ENCODE results near the gene PPP2R1B. TPM values are rescaled to one million over a fixed set of nuclear protein-coding genes. Genes with fewer than 3 reads are reported as not detected.
"Not testable (repeated sequence)": the region's sequence is repeated elsewhere in the genome, so short reads cannot be mapped to it uniquely, and the experiment has no call there.

PPP2R1B gene
- total and polyA plus RNA-seq, 7 donors, result 9.0 to 17.8 (median 14.9) TPM

GRCh38 chr11:111785076-111785475 lies 18.9 kb upstream of the PPP2R1B start:
- Histone ChIP-seq H3K27ac (no peak overlapping the region), H3K4me3 (no peak overlapping the region), H3K4me1 (peaks cover 0 to 14% (median 9%) of the 10 kb centered on the region in 4 donors), H3K36me3 (peaks cover 3 to 28% (median 9%) of the 10 kb centered on the region in 4 donors), H3K9me3 (no peaks in the 10 kb centered on the region), H3K27me3 (no peaks in the 10 kb centered on the region)
- TF ChIP-seq CTCF (IDR thresholded peaks at IDR 0.05), result no peak
- TF ChIP-seq POLR2AphosphoS5 (IDR thresholded peaks at IDR 0.05), result no peak
- TF ChIP-seq POLR2A (IDR thresholded peaks at IDR 0.05), result no peak
- TF ChIP-seq EP300 (IDR thresholded peaks at IDR 0.05), result no peak
- intact Hi-C loops (cut with DNase I), result no loop called here
- 61 to 78% methylated on average over 2 of the region's 2 CpGs for WGBS, 2 donors
- DNase-seq, result no peak

- H3K4me3 ChIP-seq; H3K27me3 ChIP-seq; intact Hi-C loops (cut with DNase I); H3K9me3 ChIP-seq; DNase-seq; H3K27ac ChIP-seq: not testable (repeated sequence)
- Histone ChIP-seq H3K36me3 (peaks cover 3 to 28% (median 9%) of the 10 kb centered on the region in 4 donors), H3K4me1 (peaks cover 0 to 14% (median 9%) of the 10 kb centered on the region in 4 donors)
- WGBS, 2 donors, result 96 to 98% methylated on average over 10 of the region's 10 CpGs
Observed at GRCh38 chr11:111784311-111784710, 18.1 kb upstream of the PPP2R1B start.

GRCh38 chr11:111782109-111782741 lies 16.0 kb upstream of the PPP2R1B start:
- no peak overlapping the region for H3K27ac ChIP-seq
- no peak overlapping the region for H3K4me3 ChIP-seq
- TF ChIP-seq EP300 (IDR thresholded peaks at IDR 0.05) (no peak), POLR2A (IDR thresholded peaks at IDR 0.05) (no peak), CTCF (IDR thresholded peaks at IDR 0.05) (no peak), POLR2AphosphoS5 (IDR thresholded peaks at IDR 0.05) (no peak)
- intact Hi-C loops (cut with DNase I), result no loop called here
- H3K4me1 ChIP-seq, result no peaks in the 10 kb centered on the region
- H3K27me3 ChIP-seq, result no peaks in the 10 kb centered on the region
- H3K36me3 ChIP-seq, result peaks cover 3 to 28% (median 9%) of the 10 kb centered on the region in 4 donors
- WGBS, 2 donors, result 24 to 66% methylated on average over 5 of the region's 5 CpGs
- H3K9me3 ChIP-seq, result no peaks in the 10 kb centered on the region
- no peak for DNase-seq

GRCh38 chr11:111779118-111779517 lies 12.9 kb upstream of the PPP2R1B start:
- Histone ChIP-seq H3K9me3 (no peaks in the 10 kb centered on the region), H3K36me3 (peaks cover 0 to 3% (median 0%) of the 10 kb centered on the region in 4 donors), H3K27me3 (no peaks in the 10 kb centered on the region), H3K27ac (no peak overlapping the region), H3K4me3 (no peak overlapping the region), H3K4me1 (no peaks in the 10 kb centered on the region)
- intact Hi-C loops (cut with DNase I), result loop anchor here (5.0 kb wide), 2 partner anchors 63 to 192 kb away; no protein-coding TSS in a partner anchor
- no peak for DNase-seq
- TF ChIP-seq EP300 (IDR thresholded peaks at IDR 0.05), result no peak
- TF ChIP-seq POLR2A (IDR thresholded peaks at IDR 0.05), result no peak
- TF ChIP-seq POLR2AphosphoS5 (IDR thresholded peaks at IDR 0.05), result no peak
- TF ChIP-seq CTCF (IDR thresholded peaks at IDR 0.05), result no peak
- 86 to 91% methylated on average over 6 of the region's 6 CpGs for WGBS, 2 donors

GRCh38 chr11:111778047-111778558 lies 11.9 kb upstream of the PPP2R1B start:
- intact Hi-C loops (cut with DNase I), result loop anchor here (5.0 kb wide), 2 partner anchors 64 to 191 kb away; no protein-coding TSS in a partner anchor
- no peak for DNase-seq
- no peaks in the 10 kb centered on the region for H3K9me3 ChIP-seq
- no peak overlapping the region for H3K4me3 ChIP-seq
- H3K4me1 ChIP-seq, result no peaks in the 10 kb centered on the region
- no peak for TF ChIP-seq EP300 (IDR thresholded peaks at IDR 0.05)
- TF ChIP-seq POLR2AphosphoS5 (IDR thresholded peaks at IDR 0.05), result no peak
- TF ChIP-seq POLR2A (IDR thresholded peaks at IDR 0.05), result no peak
- TF ChIP-seq CTCF (IDR thresholded peaks at IDR 0.05), result no peak
- no peak overlapping the region for H3K27ac ChIP-seq
- WGBS, 2 donors, result 59 to 84% methylated on average over 3 of the region's 3 CpGs
- H3K27me3 ChIP-seq, result no peaks in the 10 kb centered on the region
- H3K36me3 ChIP-seq, result no peaks in the 10 kb centered on the region
